ENCODE data around the gene IFIH1.
A peak's percentile ranks its signal among the peaks of the same experiment; 100 is the strongest.

IFIH1 gene

DNA sequence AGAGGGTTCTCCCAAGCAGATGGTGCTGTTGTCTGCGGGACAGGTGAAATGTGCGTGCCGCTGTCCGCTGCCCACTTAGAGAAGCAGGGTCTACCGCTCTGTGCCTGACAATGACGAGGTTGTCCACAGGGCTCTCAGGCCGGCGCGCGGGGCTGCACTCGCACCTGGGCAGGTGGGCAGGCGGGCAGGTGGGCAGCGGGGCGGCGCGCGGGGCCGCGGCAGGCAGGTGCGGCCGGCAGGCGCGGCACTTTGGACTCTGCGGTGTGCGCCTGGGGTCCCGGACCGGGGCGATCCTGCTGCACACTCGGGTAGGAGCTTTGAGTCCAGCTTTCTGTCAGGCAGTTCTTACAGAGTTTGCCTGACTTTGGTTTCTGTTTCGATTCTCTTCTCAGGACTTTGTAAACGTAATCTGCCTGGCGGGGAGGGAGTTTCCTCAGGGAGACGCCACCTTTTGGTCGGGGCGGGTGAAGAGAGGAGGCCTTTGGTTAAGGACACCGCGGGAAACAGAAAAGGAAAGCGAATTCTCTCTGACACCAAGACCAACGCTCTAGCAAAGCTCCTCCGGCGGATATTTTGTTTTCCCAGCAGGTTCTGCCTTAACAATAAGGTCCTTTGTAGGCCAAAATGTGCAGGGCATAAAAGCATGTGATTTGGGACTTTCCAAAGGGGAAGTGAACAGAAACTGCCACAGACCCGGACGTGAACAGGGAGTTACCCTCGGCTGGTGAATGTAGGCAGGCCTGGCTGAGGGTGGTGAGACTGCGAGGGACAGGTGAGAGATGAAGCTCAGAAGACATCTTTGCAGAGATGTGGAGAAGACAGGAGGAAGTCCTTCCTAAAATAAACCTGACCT, at the start of gene IFIH1:
TSS of gene IFIH1 (minus strand) at position 357 of the 853 bp plus-strand sequence. CDS start 377 bp downstream, outside the sequence.
- TF ChIP-seq, protein P1, sequence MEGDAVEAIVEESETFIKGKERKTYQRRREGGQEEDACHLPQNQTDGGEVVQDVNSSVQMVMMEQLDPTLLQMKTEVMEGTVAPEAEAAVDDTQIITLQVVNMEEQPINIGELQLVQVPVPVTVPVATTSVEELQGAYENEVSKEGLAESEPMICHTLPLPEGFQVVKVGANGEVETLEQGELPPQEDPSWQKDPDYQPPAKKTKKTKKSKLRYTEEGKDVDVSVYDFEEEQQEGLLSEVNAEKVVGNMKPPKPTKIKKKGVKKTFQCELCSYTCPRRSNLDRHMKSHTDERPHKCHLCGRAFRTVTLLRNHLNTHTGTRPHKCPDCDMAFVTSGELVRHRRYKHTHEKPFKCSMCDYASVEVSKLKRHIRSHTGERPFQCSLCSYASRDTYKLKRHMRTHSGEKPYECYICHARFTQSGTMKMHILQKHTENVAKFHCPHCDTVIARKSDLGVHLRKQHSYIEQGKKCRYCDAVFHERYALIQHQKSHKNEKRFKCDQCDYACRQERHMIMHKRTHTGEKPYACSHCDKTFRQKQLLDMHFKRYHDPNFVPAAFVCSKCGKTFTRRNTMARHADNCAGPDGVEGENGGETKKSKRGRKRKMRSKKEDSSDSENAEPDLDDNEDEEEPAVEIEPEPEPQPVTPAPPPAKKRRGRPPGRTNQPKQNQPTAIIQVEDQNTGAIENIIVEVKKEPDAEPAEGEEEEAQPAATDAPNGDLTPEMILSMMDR (IDR thresholded peaks at IDR 0.05; ENCODE audit: low read depth, low read length, missing control alignments) = no peak
- peak; percentile 82 for DNase-seq (ENCODE audit: low read depth)
- H3K4me3 ChIP-seq (ENCODE audit: low read depth, low read length) = peak within 1 kb of the TSS; percentile 77

DNA sequence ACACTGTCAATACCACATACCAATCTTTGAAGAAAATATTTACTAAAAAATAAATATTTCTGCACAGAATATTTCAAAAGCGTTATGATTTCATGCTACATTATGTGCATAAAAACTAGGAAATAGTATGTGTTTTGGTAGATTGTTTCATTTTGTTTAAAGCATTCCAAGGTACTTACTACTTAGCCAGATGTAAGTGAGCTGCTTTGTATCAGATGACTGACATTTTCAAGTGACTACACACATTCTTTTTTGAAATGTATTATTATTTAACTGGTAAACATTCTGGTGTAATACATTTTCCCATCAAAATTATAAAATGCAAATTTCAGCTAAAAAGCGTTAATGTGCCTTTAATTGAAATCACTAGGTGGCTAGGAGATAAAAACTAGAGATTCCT, 46.9 kb upstream of the IFIH1 start:
- no peak overlapping the region for H3K4me3 ChIP-seq (ENCODE audit: low read depth, low read length)
- TF ChIP-seq, protein P1 (IDR thresholded peaks at IDR 0.05; ENCODE audit: low read depth, low read length, missing control alignments) = no peak
- DNase-seq (ENCODE audit: low read depth) = no peak

DNA sequence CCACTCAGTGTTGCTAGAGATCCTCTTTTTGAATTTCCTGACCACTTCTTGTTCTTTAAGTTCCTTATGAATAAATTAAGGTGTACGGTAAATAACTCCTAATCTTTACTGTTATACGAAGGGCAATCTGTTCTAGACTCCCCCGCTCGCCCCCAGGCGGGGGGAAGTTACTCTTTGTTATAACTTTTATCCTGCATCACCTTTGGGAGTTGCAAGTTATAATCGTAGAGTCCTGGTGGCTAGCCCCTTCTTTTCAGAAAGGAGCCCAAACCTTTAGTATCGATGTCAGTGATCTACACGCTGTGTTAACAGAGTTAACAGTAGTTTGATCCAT, 26.1 kb upstream of the IFIH1 start:
- peak overlapping the region; percentile 93 for H3K4me3 ChIP-seq (ENCODE audit: low read depth, low read length)
- TF ChIP-seq, protein P1 (IDR thresholded peaks at IDR 0.05; ENCODE audit: low read depth, low read length, missing control alignments) = no peak
- DNase-seq (ENCODE audit: low read depth) = no peak

DNA sequence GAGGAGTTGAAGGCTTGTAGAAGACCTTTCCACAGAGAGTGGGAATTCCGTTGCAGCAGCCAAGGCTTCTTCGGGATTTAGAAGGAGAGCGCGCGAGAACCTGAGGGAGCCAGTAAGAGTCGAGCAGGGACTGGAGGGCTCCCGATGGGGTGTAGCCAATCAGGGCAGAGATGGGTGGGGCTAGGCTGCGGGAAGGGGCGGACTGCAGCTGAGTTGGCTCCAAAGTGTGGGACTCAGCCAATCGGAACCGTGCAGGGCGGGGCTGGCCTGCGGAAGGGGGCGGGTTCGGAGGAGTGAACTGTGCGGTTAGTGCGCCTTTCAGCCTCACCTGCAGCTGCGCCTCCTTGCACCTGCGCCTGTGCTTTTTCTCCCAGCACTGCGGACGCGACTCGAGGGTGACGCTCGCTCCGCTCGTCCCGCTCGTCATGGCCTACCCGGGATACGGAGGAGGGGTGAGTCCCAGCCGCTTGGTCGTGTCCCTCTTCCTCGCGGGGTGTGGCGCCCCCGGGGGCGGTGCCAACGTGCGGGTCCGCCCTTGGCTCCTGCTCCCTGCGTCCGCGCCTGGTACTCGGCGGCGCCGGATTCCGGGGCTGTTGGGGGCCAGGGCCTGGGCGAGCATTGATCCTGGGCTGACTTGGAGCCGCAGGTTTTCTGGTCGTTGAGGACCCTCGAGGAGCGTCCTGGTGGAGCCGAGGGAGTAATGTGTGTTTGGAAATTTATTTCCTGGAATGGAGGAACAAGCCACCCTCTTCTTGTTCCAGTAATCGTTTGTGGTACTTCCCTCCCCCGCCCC, 25.5 kb upstream of the IFIH1 start, which contains the start of gene GCA:
TSS of gene GCA (plus strand) at position 309 of the 793 bp plus-strand sequence. CDS start at position 426, 117 bp downstream.
- DNase-seq (ENCODE audit: low read depth) = peak; percentile 93
- TF ChIP-seq, protein P1 (IDR thresholded peaks at IDR 0.05; ENCODE audit: low read depth, low read length, missing control alignments) = no peak
- peak within 1 kb of the TSS; percentile 93 for H3K4me3 ChIP-seq (ENCODE audit: low read depth, low read length)

DNA sequence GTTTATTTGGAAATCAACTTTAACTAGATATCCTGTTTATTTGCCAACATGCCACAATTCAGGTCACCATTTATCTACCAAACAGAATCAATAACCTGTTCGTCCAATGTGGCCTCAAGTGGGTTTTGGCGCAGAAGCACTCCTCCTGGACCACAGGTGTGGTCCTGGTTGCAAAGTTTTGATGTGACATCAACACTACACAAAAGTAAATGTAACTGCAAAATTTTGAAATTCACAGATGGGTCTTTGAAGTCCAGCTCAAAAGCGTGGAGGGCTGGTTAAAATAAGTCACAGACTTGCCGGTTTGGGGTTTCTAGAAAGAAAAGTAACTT, 25.0 kb upstream of the IFIH1 start:
- no peak for DNase-seq (ENCODE audit: low read depth)
- H3K4me3 ChIP-seq (ENCODE audit: low read depth, low read length) = peak overlapping the region; percentile 93
- TF ChIP-seq, protein P1 (IDR thresholded peaks at IDR 0.05; ENCODE audit: low read depth, low read length, missing control alignments) = no peak

DNA sequence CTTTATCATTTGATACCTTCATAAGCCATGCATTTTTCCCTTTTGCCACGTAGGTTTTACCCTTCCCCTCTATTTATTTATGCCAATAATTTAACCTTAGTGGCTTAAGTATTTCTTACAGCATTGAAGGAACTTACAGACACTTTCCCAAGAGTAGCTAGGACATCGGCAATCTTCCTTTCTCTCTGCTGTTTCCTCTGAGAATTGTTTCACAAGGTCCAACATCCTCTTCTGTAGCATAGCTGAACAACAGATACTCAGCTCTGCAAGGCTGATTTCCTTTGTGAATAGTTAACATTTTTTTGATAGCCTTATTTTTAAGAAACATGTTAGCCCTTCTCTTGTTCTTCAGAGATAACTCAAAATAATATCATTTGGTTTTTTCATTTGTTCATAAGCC, 24.4 kb upstream of the IFIH1 start:
- H3K4me3 ChIP-seq (ENCODE audit: low read depth, low read length) = no peak overlapping the region
- no peak for DNase-seq (ENCODE audit: low read depth)
- TF ChIP-seq, protein P1 (IDR thresholded peaks at IDR 0.05; ENCODE audit: low read depth, low read length, missing control alignments) = no peak
